GM18526 (cell line): ENCODE results near the gene HAVCR1.

ENCODE experiments used
- POLR2A ChIP-seq: IDR thresholded peaks from 3 replicates; pipeline ENCODE4 v1.6.1; 2011; ENCODE audit not compliant: insufficient read length; ENCODE audit errors: extremely low read depth

Gene HAVCR1

DNA sequence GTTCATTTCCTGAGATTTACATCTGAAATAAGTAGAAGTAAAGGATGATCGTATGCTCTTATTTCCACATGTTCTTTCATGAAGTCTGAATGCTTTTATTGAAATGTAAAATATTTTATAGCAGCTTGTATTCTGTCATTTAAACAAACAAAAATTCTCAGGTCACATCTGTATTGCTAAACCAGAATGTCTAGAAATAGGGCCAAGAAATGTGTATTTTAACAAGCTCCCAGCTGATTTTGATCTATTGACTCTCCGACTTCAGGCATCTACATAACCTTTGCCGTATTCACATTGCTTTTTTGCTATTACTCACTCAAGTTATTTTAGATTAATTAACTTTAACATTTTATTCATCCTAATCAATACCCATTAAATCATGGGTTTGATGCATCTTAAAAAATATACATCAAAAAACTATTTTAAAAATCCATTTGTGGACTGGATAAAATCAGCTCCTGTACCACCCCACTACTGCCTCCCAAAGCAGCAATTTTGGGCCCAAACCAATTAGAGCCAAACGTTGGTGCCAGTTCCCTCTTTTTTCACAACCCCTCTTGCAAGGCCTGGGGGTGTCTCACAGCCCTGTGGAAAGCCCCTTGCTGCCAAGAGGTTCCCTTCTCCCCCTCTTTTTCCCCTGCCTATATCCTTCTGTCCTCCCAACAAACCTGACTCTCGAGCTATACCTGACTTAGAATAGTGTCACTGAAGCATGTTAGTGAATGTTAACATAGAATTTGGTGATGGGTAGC is 34.5 kb downstream of the HAVCR1 start:
- TF ChIP-seq POLR2A, result no peak

DNA sequence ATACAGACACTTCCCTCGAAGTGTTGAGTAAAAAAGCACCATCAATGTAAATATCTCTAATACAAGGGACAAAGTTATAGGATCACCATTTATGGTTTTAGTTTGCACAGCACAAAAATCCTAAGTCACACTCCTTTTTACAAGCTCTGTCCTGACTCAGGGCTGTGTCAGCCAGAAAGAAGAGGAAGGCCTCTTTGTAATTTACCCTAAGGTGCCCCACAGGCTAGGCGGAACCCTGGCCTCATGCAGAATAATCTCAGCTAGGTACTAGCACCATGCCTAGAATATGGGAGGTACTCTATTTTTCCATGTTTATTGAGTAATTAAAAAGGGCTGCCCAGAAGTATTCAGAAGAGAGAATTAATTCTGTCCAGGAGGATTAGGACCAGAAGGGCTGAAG is 36.9 kb downstream of the HAVCR1 start:
- no peak for TF ChIP-seq POLR2A

DNA sequence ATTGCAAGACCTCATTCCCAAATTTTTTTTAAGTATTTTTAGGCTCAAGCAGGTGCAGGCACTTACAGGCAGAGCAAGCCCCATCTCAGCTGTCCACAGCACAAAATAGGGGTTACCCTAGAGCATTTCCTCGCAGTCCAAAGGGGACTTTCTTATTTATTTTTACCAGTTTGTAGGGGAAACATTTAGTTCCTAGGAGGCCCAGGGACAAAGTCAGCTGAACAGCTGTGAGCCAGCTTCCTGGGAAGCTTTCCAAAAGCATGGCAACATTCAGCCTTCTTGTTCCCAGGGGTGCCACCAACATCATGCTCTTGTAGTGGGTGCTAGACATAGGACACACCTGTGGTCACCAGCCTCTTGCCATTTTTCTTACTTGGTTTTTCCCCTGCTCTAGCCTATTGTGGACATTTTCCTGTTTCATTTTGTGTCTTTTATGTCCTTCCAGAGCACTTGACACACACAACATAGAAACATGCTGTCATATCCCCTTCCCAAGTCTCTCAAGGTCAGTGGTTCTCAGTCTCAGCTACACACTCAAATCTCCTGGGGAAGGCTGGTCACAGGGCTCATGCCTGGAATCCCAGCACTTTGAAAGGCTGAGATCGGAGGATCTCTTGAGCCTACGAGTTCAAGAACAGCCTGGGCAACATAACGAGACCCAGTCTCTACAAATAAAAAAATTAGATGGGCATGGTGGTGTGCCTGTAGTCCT is 38.2 kb downstream of the HAVCR1 start:
- no peak for TF ChIP-seq POLR2A

DNA sequence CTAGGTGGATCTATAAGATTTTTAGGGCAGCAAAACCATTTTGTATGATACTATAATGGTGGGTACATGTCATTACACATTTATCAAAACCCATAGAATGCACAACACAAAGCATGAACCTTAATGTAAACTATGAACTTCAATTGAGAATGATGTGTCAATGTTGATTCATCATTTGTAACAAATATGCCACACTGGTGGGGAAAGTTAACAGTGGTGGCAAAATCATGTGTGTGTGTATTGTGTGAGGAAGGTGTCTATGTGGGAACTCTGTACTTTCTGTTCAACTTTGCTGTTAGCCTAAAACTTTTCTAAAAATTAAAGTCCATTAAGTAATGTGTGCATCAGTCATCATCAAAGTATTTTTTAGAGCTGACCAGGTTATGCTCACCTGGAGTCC is 38.9 kb downstream of the HAVCR1 start:
- no peak for TF ChIP-seq POLR2A

- no peak for TF ChIP-seq POLR2A
Observed at GRCh38 chr5:157006262-157006661, 52.7 kb downstream of the HAVCR1 start.

DNA sequence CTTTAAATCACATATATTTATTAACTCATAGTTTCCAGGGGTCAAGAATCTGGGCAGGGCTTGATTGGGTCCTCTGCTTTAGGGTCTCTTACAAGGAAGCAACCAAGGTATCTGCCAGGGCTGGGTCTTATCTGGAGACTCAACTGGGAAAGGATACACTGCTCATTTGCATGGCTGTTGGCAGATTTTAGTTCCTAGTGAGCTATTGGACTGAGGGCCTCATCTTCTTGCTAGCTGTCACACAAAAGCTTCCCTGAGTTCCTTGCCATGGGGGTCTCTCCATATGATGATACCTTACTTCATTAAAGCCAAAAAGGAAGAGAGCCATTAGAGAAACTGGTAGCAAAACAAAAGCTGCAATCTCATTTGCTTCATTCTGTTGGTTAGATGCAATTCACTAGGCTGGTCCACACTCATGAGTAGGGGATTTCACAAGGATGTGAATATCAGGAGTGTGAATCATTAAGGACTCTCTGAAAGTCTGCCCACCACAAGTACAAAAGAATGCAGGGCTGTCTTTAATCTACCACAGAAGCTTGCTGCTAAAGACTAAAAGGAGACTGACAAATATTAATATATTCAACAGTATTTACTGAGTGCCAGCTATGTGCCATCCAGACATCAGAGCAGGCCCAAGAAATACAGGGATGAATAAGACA is 53.9 kb downstream of the HAVCR1 start:
- TF ChIP-seq POLR2A, result no peak

DNA sequence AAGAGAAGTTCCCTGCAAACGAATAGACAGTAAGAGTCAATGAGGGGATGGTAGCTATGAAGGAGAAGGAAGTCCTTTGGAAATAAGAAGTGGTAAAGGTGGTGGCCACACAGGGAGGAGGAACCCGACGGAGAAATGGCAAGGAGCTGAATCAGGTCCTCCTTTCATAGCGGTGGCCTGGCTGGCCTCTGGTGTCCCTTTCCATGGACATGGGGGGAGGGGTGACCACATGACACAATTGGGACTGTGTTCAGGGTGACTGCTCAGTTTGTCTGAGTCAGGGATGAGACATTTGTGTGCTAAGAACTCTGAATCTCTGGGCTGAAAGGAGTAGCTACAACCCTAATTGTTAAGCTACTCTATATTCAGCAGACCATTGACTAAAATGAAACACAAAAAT is 67.2 kb downstream of the HAVCR1 start:
- TF ChIP-seq POLR2A, result no peak

DNA sequence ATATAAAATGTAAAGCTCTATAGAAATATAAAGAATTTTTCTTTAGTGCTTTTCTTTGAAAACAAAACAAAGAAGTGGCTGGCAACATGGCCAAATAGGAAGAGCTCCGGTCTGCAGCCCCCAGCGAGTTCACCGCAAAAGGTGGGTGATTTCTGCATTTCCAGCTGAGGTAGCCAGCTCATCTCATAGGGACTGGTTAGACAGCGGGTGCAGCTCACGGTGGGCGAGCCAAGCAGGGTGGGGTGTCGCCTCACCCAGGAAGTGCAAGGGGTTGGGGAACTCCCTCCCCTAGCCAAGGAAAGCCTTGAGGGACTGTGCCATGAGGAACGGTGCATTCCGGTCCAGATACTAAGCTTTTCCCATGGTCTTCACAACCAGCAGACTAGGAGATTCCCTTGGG is 74.9 kb downstream of the HAVCR1 start:
- TF ChIP-seq POLR2A, result no peak

- TF ChIP-seq POLR2A, result no peak
Observed at GRCh38 chr5:156981481-156981880, 77.4 kb downstream of the HAVCR1 start.
